ENCODE results near the gene TRPM1. TPM values are rescaled to one million over a fixed set of nuclear protein-coding genes. Genes with fewer than 3 reads are reported as not detected.

TRPM1 gene
- total RNA-seq, 2 donors from 2014 or later = not detected

Other genes starting within 250 kb of the TRPM1 start
- gene FAN1, start 197.8 kb downstream of the TRPM1 start, total RNA-seq = 10 to 100 TPM; 23.8 to 26.1 TPM
- gene MTMR10, start 110.1 kb downstream of the TRPM1 start, total RNA-seq = 10 to 100 TPM; 22.3 to 24.3 TPM
- 100 to 1,000 TPM; 260 to 273 TPM for gene KLF13, start 225.1 kb upstream of the TRPM1 start, total RNA-seq

All from activated T-cell treated with anti-CD3 and anti-CD28 coated beads, Interleukin-2, amount 50 U/mL, for 72 hours (primary cell).